GM21717 (cell line): ENCODE measurements around the gene TMEM59.
"Not testable (repeated sequence)": the region's sequence is repeated elsewhere in the genome, so short reads cannot be mapped to it uniquely, and the experiment has no call there.

Source experiments
- ATAC-seq: cut with Tn5 transposase; IDR thresholded peaks from one replicate; pipeline ENCODE4 v1.9.1; 2021; ENCODE audit warnings: mild to moderate bottlenecking, moderate library complexity; ENCODE audit not compliant: unreplicated experiment

TMEM59 gene

GRCh38 chr1:54052934-54053744 lies at the start of gene TMEM59, which contains the start of gene TCEANC2:
TMEM59 (minus strand) TSS chr1:54053204; CDS start chr1:54053188, 16 bp downstream.
TCEANC2 (plus strand) TSS chr1:54053608; CDS start chr1:54054423, 815 bp downstream.
- ATAC-seq: peak; percentile 91

- ATAC-seq: no peak
Measured at GRCh38 chr1:54100500-54100899, 47.5 kb upstream of the TMEM59 start.

- no peak for ATAC-seq
Measured at GRCh38 chr1:54099061-54099610, 46.1 kb upstream of the TMEM59 start.

DNA sequence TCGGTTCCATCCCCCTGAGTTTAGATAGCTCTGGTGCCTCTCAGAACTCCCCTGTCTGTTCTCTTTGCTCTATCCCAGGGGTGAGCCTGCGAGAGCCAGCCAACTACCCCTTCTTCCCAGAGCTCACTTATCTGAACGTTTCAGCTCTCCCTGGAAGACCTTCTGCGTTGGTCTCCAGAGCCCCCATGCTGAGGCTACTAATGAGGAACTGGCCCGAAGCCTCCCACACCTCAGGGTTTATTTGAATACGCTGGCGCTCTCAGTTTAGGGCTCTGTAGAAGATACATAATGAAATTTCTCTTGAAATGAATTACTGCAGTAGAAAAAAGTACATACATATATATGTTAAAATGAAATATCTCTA lies 43.9 kb upstream of the TMEM59 start:
- no peak for ATAC-seq

DNA sequence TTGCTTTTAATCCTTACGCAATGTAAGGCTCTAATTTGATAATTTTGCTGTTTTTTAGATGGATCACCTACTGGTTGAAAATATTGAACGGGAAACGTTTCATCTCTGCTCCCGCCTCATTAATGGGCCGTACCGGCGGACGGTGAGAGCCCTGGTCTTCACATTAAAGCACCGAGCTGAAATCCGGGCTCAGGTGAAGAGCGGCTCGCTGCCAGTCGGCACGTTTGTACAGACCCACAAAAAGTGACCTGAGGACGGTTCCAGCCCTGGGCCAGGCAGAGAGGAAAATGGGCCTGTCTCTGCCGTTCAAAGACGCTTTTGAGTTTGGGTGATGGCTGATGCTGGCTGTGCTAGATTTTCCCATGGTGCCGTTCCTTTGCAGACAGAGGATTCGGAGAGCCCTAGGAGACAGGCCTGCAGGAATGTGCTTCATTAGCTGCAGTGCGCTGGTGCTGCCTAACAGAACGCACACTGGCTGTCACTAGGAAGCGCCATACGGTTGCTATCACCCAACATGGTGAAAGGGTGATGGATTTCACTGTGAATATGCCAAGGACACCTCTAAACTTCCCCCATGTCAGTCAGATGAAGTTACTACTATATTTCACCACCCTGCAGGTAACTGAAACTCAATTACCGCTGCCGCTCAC lies 43.3 kb upstream of the TMEM59 start:
- no peak for ATAC-seq

GRCh38 chr1:54095546-54096226 lies 42.7 kb upstream of the TMEM59 start:
- ATAC-seq: no peak

DNA sequence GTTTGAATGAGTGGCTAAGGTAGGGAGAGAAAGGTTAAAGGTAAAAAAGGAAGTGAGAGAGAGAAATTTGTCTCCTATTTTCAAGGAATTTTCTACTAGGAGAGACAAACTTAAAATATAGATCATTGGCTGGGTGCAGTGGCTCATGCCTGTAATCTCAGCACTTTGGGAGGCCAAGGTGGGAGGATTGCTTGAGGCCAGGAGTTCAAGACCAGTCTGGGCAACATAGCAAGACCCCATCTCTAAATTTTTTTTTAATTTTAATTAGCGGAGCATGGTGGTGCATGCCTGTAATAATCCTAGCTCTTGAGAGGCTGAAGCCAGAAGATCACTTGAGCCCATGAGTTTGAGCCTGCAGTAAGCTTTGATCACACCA lies 41.7 kb upstream of the TMEM59 start:
- not testable (repeated sequence) for ATAC-seq

GRCh38 chr1:54094001-54094729 lies 41.2 kb upstream of the TMEM59 start:
- ATAC-seq: no peak

GRCh38 chr1:54091666-54092065 lies 38.7 kb upstream of the TMEM59 start:
- ATAC-seq: no peak

- ATAC-seq: no peak
Measured at GRCh38 chr1:54088385-54088784, 35.4 kb upstream of the TMEM59 start.

DNA sequence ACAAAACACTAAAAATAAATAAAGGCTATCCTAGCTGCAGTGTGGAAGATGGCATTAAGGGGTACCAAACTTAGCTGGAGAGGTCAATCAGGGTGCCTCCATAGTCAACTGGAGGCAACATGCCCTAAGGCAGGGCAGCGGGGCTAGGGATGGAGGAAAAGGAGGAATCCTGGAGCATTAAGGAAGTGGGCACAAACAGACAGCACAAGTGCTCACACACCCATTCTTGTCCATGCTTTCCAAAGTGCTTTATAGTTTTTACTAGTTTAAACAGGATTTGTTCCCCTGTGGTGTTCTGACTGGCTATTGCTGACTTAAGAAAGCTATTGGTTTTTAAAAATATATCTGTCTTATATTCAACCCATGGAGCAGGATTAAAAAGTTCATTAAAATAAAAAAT lies 33.8 kb upstream of the TMEM59 start:
- no peak for ATAC-seq

DNA sequence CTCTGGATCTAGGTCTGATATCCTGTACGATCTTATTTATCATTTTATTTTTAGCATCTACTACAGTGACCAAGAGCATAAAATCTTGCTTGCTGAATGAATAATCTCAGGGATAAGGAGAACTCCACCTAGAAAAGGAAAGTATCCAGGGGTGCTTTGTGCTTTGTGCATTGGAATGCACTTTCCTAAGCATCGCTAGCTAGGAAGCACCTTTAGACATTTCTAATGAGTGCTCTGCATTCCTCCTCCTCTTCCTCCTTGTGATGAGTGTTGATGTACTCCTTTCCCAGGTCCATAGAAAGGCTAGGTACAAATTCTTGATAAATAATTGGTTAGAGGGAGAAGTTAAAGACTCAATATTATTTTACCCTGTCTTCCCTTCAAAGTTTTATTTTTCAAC lies 31.8 kb upstream of the TMEM59 start:
- no peak for ATAC-seq

GRCh38 chr1:54081306-54082270 lies 28.6 kb upstream of the TMEM59 start:
- peak; percentile 58 for ATAC-seq

DNA sequence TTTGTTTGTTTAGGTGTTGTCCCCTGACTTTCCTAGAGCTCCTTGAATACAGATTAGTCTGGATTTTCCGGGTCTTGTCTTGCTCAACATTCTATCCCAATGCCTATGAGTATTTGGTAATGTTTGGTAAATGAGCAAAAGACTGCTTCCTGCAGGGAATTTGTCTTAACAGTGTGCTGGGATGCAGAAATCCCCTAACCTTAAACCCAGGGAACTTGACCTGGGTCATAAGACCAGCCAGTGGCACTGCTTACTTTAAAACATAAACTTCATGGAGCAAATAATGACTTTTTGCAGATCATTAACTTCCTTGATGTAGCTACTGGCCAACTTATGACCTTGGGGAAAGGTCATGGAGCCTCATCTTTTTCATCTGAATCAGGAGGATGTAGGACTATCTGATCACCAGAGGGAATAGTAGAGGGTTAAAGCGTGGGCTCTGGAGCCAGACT lies 27.6 kb upstream of the TMEM59 start:
- ATAC-seq: no peak

GRCh38 chr1:54077359-54077758 lies 24.4 kb upstream of the TMEM59 start:
- no peak for ATAC-seq

GRCh38 chr1:54070171-54070837 lies 17.3 kb upstream of the TMEM59 start:
- no peak for ATAC-seq

GRCh38 chr1:54069791-54070170 lies 16.8 kb upstream of the TMEM59 start:
- ATAC-seq: no peak

GRCh38 chr1:54064299-54064698 lies 11.3 kb upstream of the TMEM59 start:
- ATAC-seq: no peak

GRCh38 chr1:54054438-54054749 lies 1.4 kb upstream of the TMEM59 start:
- ATAC-seq: no peak
